Measurements from ENCODE around the gene PCNT. TPM values are rescaled to one million over a fixed set of nuclear protein-coding genes. Genes with fewer than 3 reads are reported as not detected.
"Not testable (repeated sequence)": the region's sequence is repeated elsewhere in the genome, so short reads cannot be mapped to it uniquely, and the experiment has no call there.

PCNT gene
- total RNA-seq, 4 donors from 2014 or later, result 42.8 to 58.6 (median 45.9) TPM

- Histone ChIP-seq H3K4me3 (no peak overlapping the region), H3K4me1 (no peaks in the 10 kb centered on the region), H3K27me3 (no peaks in the 10 kb centered on the region), H3K9me3 (no peaks in the 10 kb centered on the region), H3K27ac (no peak overlapping the region), H3K36me3 (peaks cover 0 to 88% (median 9%) of the 10 kb centered on the region in 3 donors)
- TF ChIP-seq EP300 (IDR thresholded peaks at IDR 0.05) (no peak), CTCF (IDR thresholded peaks at IDR 0.05) (no peak), POLR2A (IDR thresholded peaks at IDR 0.05) (no peak)
- no peak for DNase-seq (ENCODE audit: low spot score in 2 of 2)
- WGBS, 2 donors, result 69 to 82% methylated on average over 1 of the region's 1 CpG
Measured at GRCh38 chr21:46399129-46399528, 75.2 kb downstream of the PCNT start.

DNA sequence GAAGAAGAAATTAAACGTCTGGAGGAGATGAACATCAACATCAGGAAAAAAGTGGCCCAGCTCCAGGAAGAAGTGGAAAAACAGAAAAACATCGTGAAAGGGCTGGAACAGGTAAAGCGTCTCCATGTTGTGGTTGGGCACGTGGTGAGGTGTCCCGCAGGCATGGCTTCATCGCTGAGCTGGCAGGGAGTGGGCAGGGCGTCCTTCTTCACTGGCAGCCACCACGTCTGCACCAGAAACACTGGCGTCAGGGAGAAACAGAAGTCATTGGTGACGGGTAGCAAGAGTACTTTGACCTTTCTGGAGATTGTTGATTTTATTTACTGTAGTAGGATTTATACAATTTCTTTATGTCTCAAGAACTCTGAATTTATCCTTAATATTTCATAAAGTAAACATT lies 75.7 kb downstream of the PCNT start:
- TF ChIP-seq EP300 (IDR thresholded peaks at IDR 0.05) (no peak), CTCF (IDR thresholded peaks at IDR 0.05) (no peak), POLR2A (IDR thresholded peaks at IDR 0.05) (no peak)
- H3K4me3 ChIP-seq, result no peak overlapping the region
- no peaks in the 10 kb centered on the region for H3K4me1 ChIP-seq
- no peak overlapping the region for H3K27ac ChIP-seq
- H3K36me3 ChIP-seq, result peaks cover 0 to 88% (median 9%) of the 10 kb centered on the region in 3 donors
- WGBS, 2 donors, result 81 to 82% methylated on average over 10 of the region's 10 CpGs
- H3K27me3 ChIP-seq, result no peaks in the 10 kb centered on the region
- H3K9me3 ChIP-seq, result no peaks in the 10 kb centered on the region
- no peak for DNase-seq (ENCODE audit: low spot score in 2 of 2)

- H3K36me3 ChIP-seq, result peaks cover 0 to 91% (median 9%) of the 10 kb centered on the region in 3 donors
- TF ChIP-seq EP300 (IDR thresholded peaks at IDR 0.05) (no peak), POLR2A (IDR thresholded peaks at IDR 0.05) (no peak), CTCF (IDR thresholded peaks at IDR 0.05) (no peak)
- no peak overlapping the region for H3K27ac ChIP-seq
- no peaks in the 10 kb centered on the region for H3K4me1 ChIP-seq
- no peaks in the 10 kb centered on the region for H3K9me3 ChIP-seq
- no peak overlapping the region for H3K4me3 ChIP-seq
- DNase-seq (ENCODE audit: low spot score in 2 of 2), result no peak
- H3K27me3 ChIP-seq, result no peaks in the 10 kb centered on the region
- 94 to 95% methylated on average over 13 of the region's 13 CpGs for WGBS, 2 donors
Measured at GRCh38 chr21:46401186-46401910, 77.4 kb downstream of the PCNT start.

- WGBS, 2 donors, result 91 to 92% methylated on average over 15 of the region's 15 CpGs
- Histone ChIP-seq H3K27me3 (no peaks in the 10 kb centered on the region), H3K9me3 (no peaks in the 10 kb centered on the region), H3K27ac (no peak overlapping the region), H3K36me3 (peaks cover 0 to 82% (median 7%) of the 10 kb centered on the region in 3 donors), H3K4me3 (no peak overlapping the region), H3K4me1 (no peaks in the 10 kb centered on the region)
- no peak for DNase-seq (ENCODE audit: low spot score in 2 of 2)
- TF ChIP-seq POLR2A (IDR thresholded peaks at IDR 0.05), result no peak
- no peak for TF ChIP-seq CTCF (IDR thresholded peaks at IDR 0.05)
- TF ChIP-seq EP300 (IDR thresholded peaks at IDR 0.05), result no peak
Measured at GRCh38 chr21:46402421-46402820, 78.5 kb downstream of the PCNT start.

GRCh38 chr21:46403234-46403811 lies 79.4 kb downstream of the PCNT start:
- 94 to 95% methylated on average over 47 of the region's 47 CpGs for WGBS, 2 donors
- not testable (repeated sequence) for DNase-seq (ENCODE audit: low spot score in 2 of 2); H3K27ac ChIP-seq; H3K9me3 ChIP-seq; H3K27me3 ChIP-seq; H3K4me3 ChIP-seq; H3K4me1 ChIP-seq
- peaks cover 0 to 76% (median 0%) of the 10 kb centered on the region in 3 donors for H3K36me3 ChIP-seq

Measured in tibial nerve (tissue), 4 donors.